Rectal smooth muscle tissue (tissue), 1 donor: ENCODE measurements around the gene BTBD7.
A peak's percentile ranks its signal among the peaks of the same experiment; 100 is the strongest.
"Not testable (repeated sequence)": the region's sequence is repeated elsewhere in the genome, so short reads cannot be mapped to it uniquely, and the experiment has no call there.

Experiments used
- H3K27ac ChIP-seq: one replicate; pipeline ENCODE4 v1.7.0; 2013; ENCODE audit warnings: low read depth, low read length, inconsistent platforms
- H3K27me3 ChIP-seq: one replicate; pipeline ENCODE4 v1.7.0; 2013; ENCODE audit warnings: low read length; ENCODE audit not compliant: control insufficient read depth, insufficient read depth
- H3K36me3 ChIP-seq: one replicate; pipeline ENCODE4 v1.7.0; 2013; ENCODE audit warnings: low read length; ENCODE audit not compliant: control insufficient read depth, insufficient read depth
- H3K4me1 ChIP-seq: one replicate; pipeline ENCODE4 v1.7.0; 2013; ENCODE audit warnings: low read length; ENCODE audit not compliant: control insufficient read depth, insufficient read depth
- H3K4me3 ChIP-seq: one replicate; pipeline ENCODE4 v1.7.0; 2013; ENCODE audit warnings: low read length
- H3K9ac ChIP-seq: one replicate; pipeline ENCODE4 v1.7.0; 2013; ENCODE audit warnings: low read length

The BTBD7 gene

GRCh38 chr14:93245764-93246420 is 86.9 kb downstream of the BTBD7 start:
- no peak overlapping the region for H3K4me3 ChIP-seq
- H3K27ac ChIP-seq = no peak overlapping the region

GRCh38 chr14:93240678-93241000 is 92.2 kb downstream of the BTBD7 start:
- Histone ChIP-seq H3K27ac (no peak overlapping the region), H3K4me3 (no peak overlapping the region), H3K9ac (no peak overlapping the region), H3K36me3 (peaks cover 9% of the 10 kb centered on the region), H3K27me3 (no peaks in the 10 kb centered on the region), H3K4me1 (no peaks in the 10 kb centered on the region)

More at GRCh38 chr14:93245764-93246420, 86.9 kb downstream of the BTBD7 start:
- H3K36me3 ChIP-seq = peaks cover 20% of the 10 kb centered on the region
- H3K4me1 ChIP-seq = no peaks in the 10 kb centered on the region
- no peak overlapping the region for H3K9ac ChIP-seq
- no peaks in the 10 kb centered on the region for H3K27me3 ChIP-seq

GRCh38 chr14:93239869-93240677 is 92.8 kb downstream of the BTBD7 start:
- Histone ChIP-seq H3K36me3 (peaks cover 9% of the 10 kb centered on the region), H3K27me3 (no peaks in the 10 kb centered on the region), H3K4me3 (no peak overlapping the region)

GRCh38 chr14:93234798-93235197 is 98.0 kb downstream of the BTBD7 start:
- no peaks in the 10 kb centered on the region for H3K36me3 ChIP-seq
- no peak overlapping the region for H3K4me3 ChIP-seq
- H3K9ac ChIP-seq = no peak overlapping the region
- H3K4me1 ChIP-seq = no peaks in the 10 kb centered on the region
- H3K27ac ChIP-seq = no peak overlapping the region
- H3K27me3 ChIP-seq = no peaks in the 10 kb centered on the region

More at GRCh38 chr14:93239869-93240677, 92.8 kb downstream of the BTBD7 start:
- Histone ChIP-seq H3K27ac (no peak overlapping the region), H3K9ac (no peak overlapping the region), H3K4me1 (no peaks in the 10 kb centered on the region)

GRCh38 chr14:93233078-93233477 is 99.8 kb downstream of the BTBD7 start:
- H3K4me1 ChIP-seq, H3K27me3 ChIP-seq, H3K9ac ChIP-seq, H3K4me3 ChIP-seq, H3K27ac ChIP-seq, H3K36me3 ChIP-seq: not testable (repeated sequence)

- no peaks in the 10 kb centered on the region for H3K27me3 ChIP-seq
- no peak overlapping the region for H3K4me3 ChIP-seq
- H3K36me3 ChIP-seq = peaks cover 4% of the 10 kb centered on the region
- H3K9ac ChIP-seq = no peak overlapping the region
- H3K4me1 ChIP-seq = no peaks in the 10 kb centered on the region
- H3K27ac ChIP-seq = no peak overlapping the region
Observed at GRCh38 chr14:93232159-93232558, 100.7 kb downstream of the BTBD7 start.

- Histone ChIP-seq H3K4me3 (peak overlapping the region; percentile 63), H3K4me1 (no peaks in the 10 kb centered on the region), H3K36me3 (peaks cover 8% of the 10 kb centered on the region), H3K27me3 (no peaks in the 10 kb centered on the region), H3K27ac (no peak overlapping the region), H3K9ac (no peak overlapping the region)
Observed at GRCh38 chr14:93231129-93231979, 101.5 kb downstream of the BTBD7 start.

GRCh38 chr14:93230539-93230938 is 102.3 kb downstream of the BTBD7 start:
- H3K9ac ChIP-seq = no peak overlapping the region

GRCh38 chr14:93228550-93228949 is 104.3 kb downstream of the BTBD7 start:
- Histone ChIP-seq H3K9ac (no peak overlapping the region), H3K4me1 (no peaks in the 10 kb centered on the region), H3K27ac (no peak overlapping the region), H3K27me3 (no peaks in the 10 kb centered on the region), H3K36me3 (peaks cover 12% of the 10 kb centered on the region), H3K4me3 (no peak overlapping the region)

More at GRCh38 chr14:93230539-93230938, 102.3 kb downstream of the BTBD7 start:
- H3K4me1 ChIP-seq = no peaks in the 10 kb centered on the region
- H3K27ac ChIP-seq = no peak overlapping the region
- no peak overlapping the region for H3K4me3 ChIP-seq
- H3K36me3 ChIP-seq = peaks cover 8% of the 10 kb centered on the region
- H3K27me3 ChIP-seq = no peaks in the 10 kb centered on the region

- H3K27ac ChIP-seq = no peak overlapping the region
- no peaks in the 10 kb centered on the region for H3K4me1 ChIP-seq
- no peak overlapping the region for H3K9ac ChIP-seq
- H3K27me3 ChIP-seq = no peaks in the 10 kb centered on the region
- no peak overlapping the region for H3K4me3 ChIP-seq
- peaks cover 18% of the 10 kb centered on the region for H3K36me3 ChIP-seq
Observed at GRCh38 chr14:93223565-93223964, 109.3 kb downstream of the BTBD7 start.

- Histone ChIP-seq H3K4me3 (no peak overlapping the region), H3K9ac (no peak overlapping the region), H3K27ac (no peak overlapping the region), H3K36me3 (peaks cover 22% of the 10 kb centered on the region), H3K4me1 (no peaks in the 10 kb centered on the region), H3K27me3 (no peaks in the 10 kb centered on the region)
Observed at GRCh38 chr14:93220509-93220908, 112.3 kb downstream of the BTBD7 start.

GRCh38 chr14:93219103-93219726 is 113.6 kb downstream of the BTBD7 start:
- no peaks in the 10 kb centered on the region for H3K4me1 ChIP-seq
- no peaks in the 10 kb centered on the region for H3K27me3 ChIP-seq
- no peak overlapping the region for H3K9ac ChIP-seq
- H3K27ac ChIP-seq = no peak overlapping the region
- peaks cover 19% of the 10 kb centered on the region for H3K36me3 ChIP-seq
- no peak overlapping the region for H3K4me3 ChIP-seq
